HepG2 (cell line): Measurements from ENCODE around the gene COQ9. TPM values are rescaled to one million over a fixed set of nuclear protein-coding genes. Genes with fewer than 3 reads are reported as not detected.

Experiments used
- CBX2 ChIP-seq, 2 experiments: fragments of 200-600 bp in 1 of 2; sonication (generic); formaldehyde crosslinking in 1 of 2; IDR thresholded peaks; 2 replicates each; pipeline versions ENCODE4 v1.7.0 to v1.8.1; 2018 to 2022; ENCODE audit warnings: low read depth in 2 of 2, low read length in 1 of 2, mild to moderate bottlenecking in 1 of 2, missing genetic modification reagents in 1 of 2
- FOXO4 ChIP-seq: sonication (generic); formaldehyde crosslinking; conservative IDR thresholded peaks from 2 replicates; pipeline ENCODE4 v1.8.1; 2023; ENCODE audit warnings: missing genetic modification reagents
- HOXD1 ChIP-seq: sonication (generic); formaldehyde crosslinking; IDR thresholded peaks from 2 replicates; pipeline ENCODE4 v1.5.0; 2020; ENCODE audit warnings: missing genetic modification reagents
- KMT2B ChIP-seq: IDR thresholded peaks from 2 replicates; pipeline ENCODE4 v1.6.1; 2016; ENCODE audit warnings: missing genetic modification reagents, missing compliant biosample characterization
- MIER2 ChIP-seq: IDR thresholded peaks from 2 replicates; pipeline ENCODE4 v1.6.1; 2016; ENCODE audit warnings: missing biosample characterization, missing genetic modification reagents
- SIX1 ChIP-seq: sonication (generic); formaldehyde crosslinking; IDR thresholded peaks from 2 replicates; pipeline ENCODE4 v1.4.0; 2020; ENCODE audit warnings: missing genetic modification reagents, borderline replicate concordance
- ZBTB34 ChIP-seq: sonication (generic); formaldehyde crosslinking; IDR thresholded peaks from 2 replicates; pipeline ENCODE4 v1.8.0; 2022; ENCODE audit warnings: mild to moderate bottlenecking, missing genetic modification reagents
- ZNF121 ChIP-seq: sonication (generic); formaldehyde crosslinking; IDR thresholded peaks from 2 replicates; pipeline ENCODE4 v1.5.0; 2020; ENCODE audit warnings: mild to moderate bottlenecking, missing genetic modification reagents
- ZNF230 ChIP-seq: sonication (generic); formaldehyde crosslinking; IDR thresholded peaks from 2 replicates; pipeline ENCODE4 v1.4.0; 2020; ENCODE audit warnings: mild to moderate bottlenecking, missing genetic modification reagents
- ZNF335 ChIP-seq: sonication (generic); formaldehyde crosslinking; IDR thresholded peaks from 2 replicates; pipeline ENCODE4 v1.4.0; 2020; ENCODE audit warnings: missing genetic modification reagents
- ZSCAN22 ChIP-seq: sonication (generic); formaldehyde crosslinking; IDR thresholded peaks from 2 replicates; pipeline ENCODE4 v1.4.0; 2020; ENCODE audit warnings: mild to moderate bottlenecking, missing genetic modification reagents
- polyA plus RNA-seq, 8 experiments: library from polyadenylated mRNA; depleted of rRNA in 3 of 8; stranded (reverse) in 7 of 8; unstranded in 1 of 8; fragments of >200 nt; fragmentation: Illumina TruSeq in 4 of 8; extraction: Trizol in 4 of 8; gene quantifications; 2 replicates each; pipeline versions ENCODE4 v1.2.1 to v1.2.3, GENCODE V29; 2011 to 2016; ENCODE audit warnings: low read depth in 4 of 8, missing spikeins in 1 of 8, mixed read lengths in 1 of 8; ENCODE audit not compliant: insufficient read depth in 1 of 8
- total RNA-seq, 5 experiments: library from RNA; depleted of rRNA; stranded (reverse); fragments of >200 nt; fragmentation: Illumina TruSeq; extraction: Trizol; gene quantifications; 2 replicates each; pipeline ENCODE4 v1.2.3, GENCODE V29; 2016; ENCODE audit warnings: low read depth in 1 of 5
- TF ChIP-seq, protein P1 (sequence below): sonication (generic); formaldehyde crosslinking; IDR thresholded peaks from 2 replicates; pipeline ENCODE4 v1.4.0; 2020; ENCODE audit warnings: low read depth, mild to moderate bottlenecking, missing genetic modification reagents
- TF ChIP-seq, protein P2 (sequence below): sonication (generic); formaldehyde crosslinking; IDR thresholded peaks from 2 replicates; pipeline ENCODE4 v1.4.0; 2020; ENCODE audit warnings: missing genetic modification reagents
- TF ChIP-seq, protein P3 (sequence below): sonication (generic); formaldehyde crosslinking; IDR thresholded peaks from 2 replicates; pipeline ENCODE4 v1.4.0; 2020; ENCODE audit warnings: missing genetic modification reagents, borderline replicate concordance

Gene COQ9
- total and polyA plus RNA-seq, 2 of the 13 experiments (the other 11 are each of a cell fraction or from before 2014, with no cell fraction given) = 57.5 to 108 TPM

DNA sequence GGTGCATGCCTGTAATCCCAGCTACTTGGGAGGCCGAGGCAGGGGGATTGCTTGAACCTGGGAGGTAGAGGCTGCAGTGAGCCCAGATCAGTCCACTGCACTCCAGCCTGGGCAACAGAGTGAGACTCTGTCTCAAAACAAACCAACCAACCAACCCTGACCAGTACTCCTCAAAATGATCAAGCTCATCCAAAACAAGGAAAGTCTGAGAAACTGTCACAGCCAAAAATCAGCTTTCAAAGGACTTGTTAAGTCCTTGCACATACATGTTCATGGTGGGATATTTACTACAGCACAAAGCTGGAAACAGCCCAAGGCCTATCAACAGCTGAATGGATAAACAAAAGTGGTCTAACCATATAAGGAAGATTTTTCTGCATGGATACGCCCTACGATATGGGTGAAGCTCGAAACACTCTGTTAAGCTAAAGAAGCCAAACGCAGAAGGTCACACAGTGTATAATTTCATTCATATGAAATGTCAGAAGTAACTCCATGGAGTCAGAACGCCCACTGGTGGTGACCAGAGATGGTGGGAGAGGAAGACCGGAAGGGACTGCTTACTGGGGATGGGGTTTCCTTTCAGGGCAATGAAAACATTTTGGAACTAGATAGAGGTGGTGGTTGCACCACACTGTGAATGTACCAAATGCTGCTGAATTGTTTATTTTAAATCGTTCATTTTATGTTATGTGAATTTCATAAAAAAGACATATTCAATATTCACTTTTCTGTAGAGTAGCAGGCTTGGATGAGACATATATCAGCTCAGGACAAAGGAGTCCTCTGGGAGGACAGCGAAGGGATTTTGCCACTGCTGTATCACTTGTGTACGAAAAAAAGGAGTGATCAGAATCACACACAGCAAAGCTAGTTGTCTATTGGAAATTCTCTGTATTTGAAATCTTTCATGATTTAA lies 25.0 kb upstream of the COQ9 start (continued):
- TF ChIP-seq ZBTB34 (CRISPR knock-in tag) = no peak
- TF ChIP-seq, protein P1, sequence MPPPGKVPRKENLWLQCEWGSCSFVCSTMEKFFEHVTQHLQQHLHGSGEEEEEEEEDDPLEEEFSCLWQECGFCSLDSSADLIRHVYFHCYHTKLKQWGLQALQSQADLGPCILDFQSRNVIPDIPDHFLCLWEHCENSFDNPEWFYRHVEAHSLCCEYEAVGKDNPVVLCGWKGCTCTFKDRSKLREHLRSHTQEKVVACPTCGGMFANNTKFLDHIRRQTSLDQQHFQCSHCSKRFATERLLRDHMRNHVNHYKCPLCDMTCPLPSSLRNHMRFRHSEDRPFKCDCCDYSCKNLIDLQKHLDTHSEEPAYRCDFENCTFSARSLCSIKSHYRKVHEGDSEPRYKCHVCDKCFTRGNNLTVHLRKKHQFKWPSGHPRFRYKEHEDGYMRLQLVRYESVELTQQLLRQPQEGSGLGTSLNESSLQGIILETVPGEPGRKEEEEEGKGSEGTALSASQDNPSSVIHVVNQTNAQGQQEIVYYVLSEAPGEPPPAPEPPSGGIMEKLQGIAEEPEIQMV (CRISPR knock-in tag) = peak; percentile 19; the same call in 1 of the 2 replicates
- peak; percentile 30; the same call in 1 of the 2 replicates for TF ChIP-seq ZSCAN22 (CRISPR knock-in tag)
- no peak for TF ChIP-seq FOXO4 (CRISPR knock-in tag)
- TF ChIP-seq ZNF335 (CRISPR knock-in tag) = 0 out of 2 replicates have a peak, but pooled peaks have one; percentile 26
- TF ChIP-seq HOXD1 (CRISPR knock-in tag) = no peak
- TF ChIP-seq CBX2 (IDR thresholded peaks at IDR 0.05; ENCODE audit: low read depth, low read length) = no peak
- no peak for TF ChIP-seq CBX2 (CRISPR knock-in tag; IDR thresholded peaks at IDR 0.05; ENCODE audit: low read depth)
- TF ChIP-seq, protein P2, sequence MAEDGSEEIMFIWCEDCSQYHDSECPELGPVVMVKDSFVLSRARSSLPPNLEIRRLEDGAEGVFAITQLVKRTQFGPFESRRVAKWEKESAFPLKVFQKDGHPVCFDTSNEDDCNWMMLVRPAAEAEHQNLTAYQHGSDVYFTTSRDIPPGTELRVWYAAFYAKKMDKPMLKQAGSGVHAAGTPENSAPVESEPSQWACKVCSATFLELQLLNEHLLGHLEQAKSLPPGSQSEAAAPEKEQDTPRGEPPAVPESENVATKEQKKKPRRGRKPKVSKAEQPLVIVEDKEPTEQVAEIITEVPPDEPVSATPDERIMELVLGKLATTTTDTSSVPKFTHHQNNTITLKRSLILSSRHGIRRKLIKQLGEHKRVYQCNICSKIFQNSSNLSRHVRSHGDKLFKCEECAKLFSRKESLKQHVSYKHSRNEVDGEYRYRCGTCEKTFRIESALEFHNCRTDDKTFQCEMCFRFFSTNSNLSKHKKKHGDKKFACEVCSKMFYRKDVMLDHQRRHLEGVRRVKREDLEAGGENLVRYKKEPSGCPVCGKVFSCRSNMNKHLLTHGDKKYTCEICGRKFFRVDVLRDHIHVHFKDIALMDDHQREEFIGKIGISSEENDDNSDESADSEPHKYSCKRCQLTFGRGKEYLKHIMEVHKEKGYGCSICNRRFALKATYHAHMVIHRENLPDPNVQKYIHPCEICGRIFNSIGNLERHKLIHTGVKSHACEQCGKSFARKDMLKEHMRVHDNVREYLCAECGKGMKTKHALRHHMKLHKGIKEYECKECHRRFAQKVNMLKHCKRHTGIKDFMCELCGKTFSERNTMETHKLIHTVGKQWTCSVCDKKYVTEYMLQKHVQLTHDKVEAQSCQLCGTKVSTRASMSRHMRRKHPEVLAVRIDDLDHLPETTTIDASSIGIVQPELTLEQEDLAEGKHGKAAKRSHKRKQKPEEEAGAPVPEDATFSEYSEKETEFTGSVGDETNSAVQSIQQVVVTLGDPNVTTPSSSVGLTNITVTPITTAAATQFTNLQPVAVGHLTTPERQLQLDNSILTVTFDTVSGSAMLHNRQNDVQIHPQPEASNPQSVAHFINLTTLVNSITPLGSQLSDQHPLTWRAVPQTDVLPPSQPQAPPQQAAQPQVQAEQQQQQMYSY (CRISPR knock-in tag) = peak; percentile 43; the same call in 1 of the 2 replicates
- TF ChIP-seq, protein P3, sequence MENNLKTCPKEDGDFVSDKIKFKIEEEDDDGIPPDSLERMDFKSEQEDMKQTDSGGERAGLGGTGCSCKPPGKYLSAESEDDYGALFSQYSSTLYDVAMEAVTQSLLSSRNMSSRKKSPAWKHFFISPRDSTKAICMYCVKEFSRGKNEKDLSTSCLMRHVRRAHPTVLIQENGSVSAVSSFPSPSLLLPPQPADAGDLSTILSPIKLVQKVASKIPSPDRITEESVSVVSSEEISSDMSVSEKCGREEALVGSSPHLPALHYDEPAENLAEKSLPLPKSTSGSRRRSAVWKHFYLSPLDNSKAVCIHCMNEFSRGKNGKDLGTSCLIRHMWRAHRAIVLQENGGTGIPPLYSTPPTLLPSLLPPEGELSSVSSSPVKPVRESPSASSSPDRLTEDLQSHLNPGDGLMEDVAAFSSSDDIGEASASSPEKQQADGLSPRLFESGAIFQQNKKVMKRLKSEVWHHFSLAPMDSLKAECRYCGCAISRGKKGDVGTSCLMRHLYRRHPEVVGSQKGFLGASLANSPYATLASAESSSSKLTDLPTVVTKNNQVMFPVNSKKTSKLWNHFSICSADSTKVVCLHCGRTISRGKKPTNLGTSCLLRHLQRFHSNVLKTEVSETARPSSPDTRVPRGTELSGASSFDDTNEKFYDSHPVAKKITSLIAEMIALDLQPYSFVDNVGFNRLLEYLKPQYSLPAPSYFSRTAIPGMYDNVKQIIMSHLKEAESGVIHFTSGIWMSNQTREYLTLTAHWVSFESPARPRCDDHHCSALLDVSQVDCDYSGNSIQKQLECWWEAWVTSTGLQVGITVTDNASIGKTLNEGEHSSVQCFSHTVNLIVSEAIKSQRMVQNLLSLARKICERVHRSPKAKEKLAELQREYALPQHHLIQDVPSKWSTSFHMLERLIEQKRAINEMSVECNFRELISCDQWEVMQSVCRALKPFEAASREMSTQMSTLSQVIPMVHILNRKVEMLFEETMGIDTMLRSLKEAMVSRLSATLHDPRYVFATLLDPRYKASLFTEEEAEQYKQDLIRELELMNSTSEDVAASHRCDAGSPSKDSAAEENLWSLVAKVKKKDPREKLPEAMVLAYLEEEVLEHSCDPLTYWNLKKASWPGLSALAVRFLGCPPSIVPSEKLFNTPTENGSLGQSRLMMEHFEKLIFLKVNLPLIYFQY (CRISPR knock-in tag) = 0 out of 2 replicates have a peak, but pooled peaks have one; percentile 28
- peak; percentile 39; the same call in 1 of the 2 replicates for TF ChIP-seq SIX1 (CRISPR knock-in tag)
- 0 out of 2 replicates have a peak, but pooled peaks have one; percentile 34 for TF ChIP-seq KMT2B
- TF ChIP-seq ZNF230 (CRISPR knock-in tag) = 0 out of 2 replicates have a peak, but pooled peaks have one; percentile 53
- peak; percentile 65 for TF ChIP-seq ZNF121 (CRISPR knock-in tag)
- TF ChIP-seq MIER2 = 0 out of 2 replicates have a peak, but pooled peaks have one; percentile 34
